Nephron (organoid): ENCODE results near the gene FAH.
"Not testable (repeated sequence)": the region's sequence is repeated elsewhere in the genome, so short reads cannot be mapped to it uniquely, and the experiment has no call there.

ENCODE experiments used
- H3K27ac Mint-ChIP-seq, 3 experiments: 2 replicates each; pipeline ENCODE4 v1.8.0; 2020; ENCODE audit warnings: mixed read lengths in 3 of 3, mild to moderate bottlenecking in 2 of 3, moderate library complexity in 1 of 3
- H3K27me3 Mint-ChIP-seq: 2 replicates; pipeline ENCODE4 v1.8.0; 2021; ENCODE audit warnings: low read depth, mild to moderate bottlenecking, moderate library complexity, mixed read lengths
- H3K36me3 Mint-ChIP-seq: 2 replicates; pipeline ENCODE4 v1.8.0; 2020; ENCODE audit warnings: low read depth, mixed read lengths
- H3K4me1 Mint-ChIP-seq: 2 replicates; pipeline ENCODE4 v1.8.0; 2020; ENCODE audit warnings: mixed read lengths
- H3K4me3 Mint-ChIP-seq, 3 experiments: 2 replicates each; pipeline ENCODE4 v1.8.0; 2020; ENCODE audit warnings: mild to moderate bottlenecking in 3 of 3, mixed read lengths in 3 of 3, moderate library complexity in 2 of 3
- H3K9me3 Mint-ChIP-seq: 2 replicates; pipeline ENCODE4 v1.8.0; 2020; ENCODE audit warnings: mixed read lengths
- CTCF ChIP-seq, 3 experiments: fragments of 200-600 bp; sonication (generic); IDR thresholded peaks; one replicate each; pipeline ENCODE4 v1.5.0; 2021; ENCODE audit warnings: antibody characterized with exemption in 3 of 3; ENCODE audit not compliant: unreplicated experiment in 3 of 3

FAH gene

GRCh38 chr15:80120636-80121035, 32.2 kb upstream of the FAH start:
- Mint-ChIP-seq H3K27me3 (no peaks in the 10 kb centered on the region), H3K9me3 (no peaks in the 10 kb centered on the region), H3K4me1 (no peaks in the 10 kb centered on the region), H3K27ac (no peak overlapping the region), H3K36me3 (peaks cover 32% of the 10 kb centered on the region), H3K4me3 (no peak overlapping the region)
- TF ChIP-seq CTCF (IDR thresholded peaks at IDR 0.05; ENCODE audit: unreplicated experiment in 3 of 3) = no peak

- H3K4me1 Mint-ChIP-seq = no peaks in the 10 kb centered on the region
- H3K4me3 Mint-ChIP-seq = no peak overlapping the region
- no peak overlapping the region for H3K27ac Mint-ChIP-seq
- no peaks in the 10 kb centered on the region for H3K9me3 Mint-ChIP-seq
- peaks cover 41% of the 10 kb centered on the region for H3K36me3 Mint-ChIP-seq
- H3K27me3 Mint-ChIP-seq = no peaks in the 10 kb centered on the region
- no peak for TF ChIP-seq CTCF (IDR thresholded peaks at IDR 0.05; ENCODE audit: unreplicated experiment in 3 of 3)
Measured at GRCh38 chr15:80121546-80121945, 31.3 kb upstream of the FAH start.

- H3K9me3 Mint-ChIP-seq = no peaks in the 10 kb centered on the region
- no peak overlapping the region for H3K27ac Mint-ChIP-seq
- H3K4me1 Mint-ChIP-seq = no peaks in the 10 kb centered on the region
- no peaks in the 10 kb centered on the region for H3K27me3 Mint-ChIP-seq
- no peak overlapping the region for H3K4me3 Mint-ChIP-seq
- no peak for TF ChIP-seq CTCF (IDR thresholded peaks at IDR 0.05; ENCODE audit: unreplicated experiment in 3 of 3)
- peaks cover 51% of the 10 kb centered on the region for H3K36me3 Mint-ChIP-seq
Measured at GRCh38 chr15:80123034-80123433, 29.8 kb upstream of the FAH start.

GRCh38 chr15:80127253-80127652, 25.5 kb upstream of the FAH start:
- not testable (repeated sequence) for H3K27me3 Mint-ChIP-seq, H3K27ac Mint-ChIP-seq, H3K4me1 Mint-ChIP-seq, H3K4me3 Mint-ChIP-seq, H3K9me3 Mint-ChIP-seq
- H3K36me3 Mint-ChIP-seq = peaks cover 81% of the 10 kb centered on the region

- Mint-ChIP-seq H3K4me3 (no peak overlapping the region), H3K27ac (no peak overlapping the region), H3K4me1 (no peaks in the 10 kb centered on the region), H3K9me3 (no peaks in the 10 kb centered on the region), H3K36me3 (peaks cover 80% of the 10 kb centered on the region), H3K27me3 (no peaks in the 10 kb centered on the region)
- TF ChIP-seq CTCF (IDR thresholded peaks at IDR 0.05; ENCODE audit: unreplicated experiment in 3 of 3) = no peak
Measured at GRCh38 chr15:80127911-80128310, 24.9 kb upstream of the FAH start.

GRCh38 chr15:80132382-80132781, 20.4 kb upstream of the FAH start:
- Mint-ChIP-seq H3K9me3 (no peaks in the 10 kb centered on the region), H3K27ac (no peak overlapping the region), H3K27me3 (no peaks in the 10 kb centered on the region), H3K4me1 (no peaks in the 10 kb centered on the region), H3K4me3 (no peak overlapping the region), H3K36me3 (peaks cover 77% of the 10 kb centered on the region)
- no peak for TF ChIP-seq CTCF (IDR thresholded peaks at IDR 0.05; ENCODE audit: unreplicated experiment in 3 of 3)
